Keratinocyte (primary cell): Measurements from ENCODE around the gene SIPA1L3. TPM values are rescaled to one million over a fixed set of nuclear protein-coding genes. Genes with fewer than 3 reads are reported as not detected.

ENCODE experiments used
- DNase-seq: peaks from one replicate; pipeline ENCODE4 v3.0.0-alpha.2; 2011; ENCODE audit warnings: low read depth, missing footprints, low spot score
- FAIRE-seq: peaks from 2 replicates; lab custom pipeline; 2011; peaks lifted over from hg19 to GRCh38; lab: Jason Lieb, UNC
- H2AFZ ChIP-seq: 2 replicates; pipeline ENCODE4 v1.6.0; 2012; ENCODE audit warnings: low read length, control low read depth, inconsistent platforms; ENCODE audit not compliant: control insufficient read depth
- H3K27ac ChIP-seq: 2 replicates; pipeline ENCODE4 v1.5.1; 2011; ENCODE audit warnings: low read length; ENCODE audit not compliant: control insufficient read depth, insufficient read depth
- H3K27me3 ChIP-seq: 3 replicates; pipeline ENCODE4 v1.6.0; 2011; ENCODE audit warnings: low read length; ENCODE audit not compliant: control insufficient read depth, insufficient read depth; ENCODE audit errors: extremely low read depth
- H3K36me3 ChIP-seq, 2 experiments: 2 replicates in 1 of 2; 3 replicates in 1 of 2; pipeline ENCODE4 v1.5.1; 2011; ENCODE audit warnings: low read length in 2 of 2, mild to moderate bottlenecking in 1 of 2; ENCODE audit not compliant: control insufficient read depth in 2 of 2, insufficient read depth in 2 of 2; ENCODE audit errors: extremely low read depth in 1 of 2
- H3K4me1 ChIP-seq: 3 replicates; pipeline ENCODE4 v1.5.1; 2011; ENCODE audit warnings: low read length; ENCODE audit not compliant: control insufficient read depth, insufficient read depth; ENCODE audit errors: extremely low read depth
- H3K4me2 ChIP-seq: 3 replicates; pipeline ENCODE4 v1.6.0; 2011; ENCODE audit warnings: low read depth, low read length; ENCODE audit not compliant: control insufficient read depth, insufficient read depth; ENCODE audit errors: extremely low read depth
- H3K4me3 ChIP-seq, 3 experiments: fragments of 200-600 bp in 1 of 3; sonication (generic) in 1 of 3; 2 replicates in 2 of 3; 3 replicates in 1 of 3; pipeline ENCODE4 v1.5.1; 2011 to 2016; ENCODE audit warnings: low read length in 3 of 3, mild to moderate bottlenecking in 3 of 3, control low read depth in 2 of 3, inconsistent platforms in 1 of 3, low read depth in 1 of 3, mixed read lengths in 1 of 3, mixed run types in 1 of 3, moderate library complexity in 1 of 3; ENCODE audit not compliant: control insufficient read depth in 2 of 3, insufficient read depth in 2 of 3; ENCODE audit errors: extremely low read depth in 1 of 3
- H3K79me2 ChIP-seq: 2 replicates; pipeline ENCODE4 v1.6.0; 2012; ENCODE audit warnings: low read length; ENCODE audit not compliant: control insufficient read depth, insufficient read depth
- H3K9ac ChIP-seq: 3 replicates; pipeline ENCODE4 v1.6.0; 2011; ENCODE audit warnings: low read length; ENCODE audit not compliant: control insufficient read depth, insufficient read depth; ENCODE audit errors: extremely low read depth
- H3K9me1 ChIP-seq: 3 replicates; pipeline ENCODE4 v1.6.0; 2011; ENCODE audit warnings: low read length; ENCODE audit not compliant: control insufficient read depth, insufficient read depth; ENCODE audit errors: extremely low read depth
- H3K9me3 ChIP-seq: 2 replicates; pipeline ENCODE4 v1.5.1; 2012; ENCODE audit warnings: low read depth, low read length; ENCODE audit not compliant: control insufficient read depth
- H4K20me1 ChIP-seq: 3 replicates; pipeline ENCODE4 v1.6.0; 2011; ENCODE audit warnings: low read length; ENCODE audit not compliant: control insufficient read depth, insufficient read depth; ENCODE audit errors: extremely low read depth
- CTCF ChIP-seq, 3 experiments: IDR thresholded peaks in 1 of 3; conservative IDR thresholded peaks in 1 of 3; optimal IDR thresholded peaks in 1 of 3; 2 replicates in 2 of 3; 3 replicates in 1 of 3; pipeline versions ENCODE3 to v1.5.1; 2011; ENCODE audit warnings: low read length in 3 of 3, mild to moderate bottlenecking in 3 of 3, moderate library complexity in 2 of 3, control low read depth in 1 of 3, inconsistent platforms in 1 of 3; ENCODE audit not compliant: insufficient read depth in 2 of 3; ENCODE audit errors: extremely low read depth in 1 of 3
- EZH2 ChIP-seq: IDR thresholded peaks from one replicate; pipeline ENCODE4 v1.6.1; 2012; ENCODE audit warnings: inconsistent platforms, mild to moderate bottlenecking, low read length, moderate library complexity
- dilution Hi-C: fragments of 300-500 bp; cut with MboI; formaldehyde crosslinking; loops from one replicate; pipeline ENCODE4 v1.7.0; 2020; ENCODE audit warnings: low sequenced_read_pairs; ENCODE audit not compliant: extremely low pct_ligation_motif_present
- polyA plus RNA-seq, 5 experiments: library from polyadenylated mRNA; depleted of rRNA in 3 of 5; stranded (reverse) in 3 of 5; stranded (forward) in 1 of 5; unstranded in 1 of 5; fragments of >200 nt; gene quantifications; 1 replicate in 1 of 5; 2 replicates in 3 of 5; 3 replicates in 1 of 5; pipeline versions ENCODE4 v1.2.1 to v1.2.3, GENCODE V29; 2011 to 2012; ENCODE audit warnings: missing spikeins in 2 of 5, low read depth in 1 of 5, low replicate concordance in 1 of 5

SIPA1L3 gene
- polyA plus RNA-seq, 1 donor (not counting 4 experiments of a cell fraction or from before 2014, with no cell fraction given), result 8.0 TPM

GRCh38 chr19:38004521-38005223, 97.7 kb downstream of the SIPA1L3 start:
- no peaks in the 10 kb centered on the region for H3K9me3 ChIP-seq
- H3K4me1 ChIP-seq, result peaks cover 29% of the 10 kb centered on the region
- peaks cover 0 to 1% of the 10 kb centered on the region in 2 experiments for H3K36me3 ChIP-seq
- peak; percentile 97 for FAIRE-seq
- H3K9ac ChIP-seq, result peak overlapping the region; percentile 79
- H3K9me1 ChIP-seq, result no peaks in the 10 kb centered on the region
- peak overlapping the region; percentile 77 for H3K27ac ChIP-seq
- no peaks in the 10 kb centered on the region for H4K20me1 ChIP-seq
- H3K27me3 ChIP-seq, result no peaks in the 10 kb centered on the region
- peak; percentile 95 for DNase-seq
- dilution Hi-C loops, result no loop called here
- H3K4me2 ChIP-seq, result peak overlapping the region; percentile 82
- peak overlapping the region; percentile 9 to 65 (median 9) for H3K4me3 ChIP-seq
- peak overlapping the region; percentile 83 for H2AFZ ChIP-seq
- no peaks in the 10 kb centered on the region for H3K79me2 ChIP-seq
- TF ChIP-seq CTCF (optimal IDR thresholded peaks at IDR 0.05 in 1 of 3, IDR thresholded peaks at IDR 0.05 in 1 of 3, conservative IDR thresholded peaks at IDR 0.05 in 1 of 3; ENCODE audit: extremely low read depth in 1 of 3, insufficient read depth in 2 of 3, low read length in 3 of 3) (no peak), EZH2 (no peak)

DNA sequence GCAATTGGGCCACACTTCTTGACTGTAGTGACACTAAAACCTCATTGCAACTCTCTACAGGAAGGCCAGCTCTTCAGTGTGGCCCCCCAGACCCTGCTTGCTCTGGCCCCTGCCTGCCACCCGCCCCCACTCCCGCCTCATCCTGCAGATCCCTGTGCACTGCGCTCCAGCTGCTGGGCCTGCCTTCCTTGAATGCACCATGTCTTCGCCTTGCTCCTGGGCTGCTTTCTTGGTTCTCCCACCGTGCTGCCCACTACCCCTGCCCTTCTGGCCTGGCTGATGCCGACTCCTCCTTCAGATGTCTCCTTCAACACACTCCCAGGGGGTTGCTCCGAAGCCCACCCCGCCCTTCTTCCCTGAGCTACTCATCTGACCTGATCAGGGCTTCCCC, 98.2 kb downstream of the SIPA1L3 start:
- H3K4me2 ChIP-seq, result no peak overlapping the region
- H3K9ac ChIP-seq, result peak overlapping the region; percentile 79
- H3K79me2 ChIP-seq, result no peaks in the 10 kb centered on the region

More for the DNA sequence above, 98.2 kb downstream of the SIPA1L3 start:
- Histone ChIP-seq H3K27me3 (no peaks in the 10 kb centered on the region), H3K4me3 (peak overlapping the region in 1 of 3 experiments; percentile 65), H3K36me3 (peaks cover 0 to 1% of the 10 kb centered on the region in 2 experiments), H3K27ac (peak overlapping the region; percentile 77), H3K9me3 (no peaks in the 10 kb centered on the region), H3K4me1 (peaks cover 28% of the 10 kb centered on the region), H4K20me1 (no peaks in the 10 kb centered on the region), H2AFZ (peak overlapping the region; percentile 83), H3K9me1 (no peaks in the 10 kb centered on the region)
- dilution Hi-C loops, result no loop called here
- DNase-seq, result no peak
- TF ChIP-seq EZH2, result no peak
- no peak for TF ChIP-seq CTCF (optimal IDR thresholded peaks at IDR 0.05 in 1 of 3, IDR thresholded peaks at IDR 0.05 in 1 of 3, conservative IDR thresholded peaks at IDR 0.05 in 1 of 3; ENCODE audit: extremely low read depth in 1 of 3, insufficient read depth in 2 of 3, low read length in 3 of 3)
- FAIRE-seq, result no peak
